WERI-Rb-1 (cell line): ENCODE measurements around the gene PLCH2.

ENCODE experiments used
- DNase-seq: peaks from one replicate; pipeline ENCODE4 v3.0.0-alpha.2; 2020
- H3K27ac ChIP-seq: fragments of 250-450 bp; sonication (Bioruptor Pico); 2 replicates; pipeline ENCODE4 v1.5.1; 2020; ENCODE audit warnings: mild to moderate bottlenecking, moderate library complexity
- H3K27me3 ChIP-seq: fragments of 250-450 bp; sonication (Bioruptor Pico); 2 replicates; pipeline ENCODE4 v1.5.1; 2021; ENCODE audit warnings: mild to moderate bottlenecking, low read depth, moderate library complexity; ENCODE audit not compliant: insufficient read depth, severe bottlenecking
- H3K36me3 ChIP-seq: fragments of 250-450 bp; sonication (Bioruptor Pico); 2 replicates; pipeline ENCODE4 v1.5.1; 2020; ENCODE audit warnings: mild to moderate bottlenecking, moderate library complexity
- H3K4me3 ChIP-seq: 2 replicates; pipeline ENCODE4 v1.5.1; 2011; ENCODE audit warnings: low read depth, mild to moderate bottlenecking, control low read depth, low read length
- H3K9me3 ChIP-seq: fragments of 250-450 bp; sonication (Bioruptor Pico); 2 replicates; pipeline ENCODE4 v1.5.1; 2021; ENCODE audit warnings: mild to moderate bottlenecking, moderate library complexity; ENCODE audit not compliant: severe bottlenecking
- TF ChIP-seq, protein P1 (sequence below): IDR thresholded peaks from 2 replicates; pipeline ENCODE4 v1.5.1; 2011; ENCODE audit warnings: low read depth, mild to moderate bottlenecking, control low read depth, inconsistent platforms, low read length

The PLCH2 gene

DNA sequence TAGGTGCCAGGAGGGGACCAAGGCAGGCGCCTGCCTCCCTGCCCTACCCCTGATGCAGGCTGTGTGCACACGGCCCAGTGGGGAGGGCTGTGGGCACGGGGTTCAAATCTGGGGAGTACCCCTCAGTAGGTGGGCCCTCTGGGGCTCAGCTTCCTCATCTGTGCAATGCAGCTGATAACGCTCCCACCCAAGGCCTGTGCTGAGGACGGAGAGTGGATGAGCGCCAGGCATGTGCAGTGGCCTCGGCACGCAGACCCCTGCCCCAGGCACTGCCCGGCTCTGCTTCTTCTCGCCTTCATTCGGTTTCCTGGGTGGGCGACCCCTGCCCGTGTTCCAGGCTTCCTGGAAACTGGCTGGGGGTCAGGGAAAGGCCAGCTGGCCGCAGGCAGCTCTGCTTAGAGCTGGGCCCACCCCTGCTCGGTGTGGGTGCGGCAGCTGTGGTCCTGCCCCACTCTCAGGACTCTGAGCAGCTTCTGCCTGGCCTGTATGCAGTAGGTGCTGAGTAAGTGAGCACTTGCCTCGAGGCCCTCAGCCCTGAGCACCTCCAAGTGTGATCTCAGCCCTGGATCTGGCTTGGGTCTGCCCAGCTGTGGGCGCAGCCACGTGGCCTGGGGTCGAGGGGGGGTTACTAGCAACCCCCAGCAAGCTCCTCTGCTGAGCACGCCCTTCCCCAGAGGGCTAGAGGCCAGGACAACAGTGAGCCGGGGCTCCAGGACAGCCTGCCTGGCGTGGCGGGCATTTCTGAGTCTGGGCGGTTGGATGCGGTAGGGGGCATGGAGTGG, 68.2 kb downstream of the PLCH2 start:
- Histone ChIP-seq H3K36me3 (no peaks in the 10 kb centered on the region), H3K27me3 (no peaks in the 10 kb centered on the region), H3K27ac (peak overlapping the region; percentile 97), H3K4me3 (no peak overlapping the region), H3K9me3 (no peaks in the 10 kb centered on the region)
- TF ChIP-seq, protein P1, sequence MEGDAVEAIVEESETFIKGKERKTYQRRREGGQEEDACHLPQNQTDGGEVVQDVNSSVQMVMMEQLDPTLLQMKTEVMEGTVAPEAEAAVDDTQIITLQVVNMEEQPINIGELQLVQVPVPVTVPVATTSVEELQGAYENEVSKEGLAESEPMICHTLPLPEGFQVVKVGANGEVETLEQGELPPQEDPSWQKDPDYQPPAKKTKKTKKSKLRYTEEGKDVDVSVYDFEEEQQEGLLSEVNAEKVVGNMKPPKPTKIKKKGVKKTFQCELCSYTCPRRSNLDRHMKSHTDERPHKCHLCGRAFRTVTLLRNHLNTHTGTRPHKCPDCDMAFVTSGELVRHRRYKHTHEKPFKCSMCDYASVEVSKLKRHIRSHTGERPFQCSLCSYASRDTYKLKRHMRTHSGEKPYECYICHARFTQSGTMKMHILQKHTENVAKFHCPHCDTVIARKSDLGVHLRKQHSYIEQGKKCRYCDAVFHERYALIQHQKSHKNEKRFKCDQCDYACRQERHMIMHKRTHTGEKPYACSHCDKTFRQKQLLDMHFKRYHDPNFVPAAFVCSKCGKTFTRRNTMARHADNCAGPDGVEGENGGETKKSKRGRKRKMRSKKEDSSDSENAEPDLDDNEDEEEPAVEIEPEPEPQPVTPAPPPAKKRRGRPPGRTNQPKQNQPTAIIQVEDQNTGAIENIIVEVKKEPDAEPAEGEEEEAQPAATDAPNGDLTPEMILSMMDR: no peak
- peak; percentile 77 for DNase-seq

DNA sequence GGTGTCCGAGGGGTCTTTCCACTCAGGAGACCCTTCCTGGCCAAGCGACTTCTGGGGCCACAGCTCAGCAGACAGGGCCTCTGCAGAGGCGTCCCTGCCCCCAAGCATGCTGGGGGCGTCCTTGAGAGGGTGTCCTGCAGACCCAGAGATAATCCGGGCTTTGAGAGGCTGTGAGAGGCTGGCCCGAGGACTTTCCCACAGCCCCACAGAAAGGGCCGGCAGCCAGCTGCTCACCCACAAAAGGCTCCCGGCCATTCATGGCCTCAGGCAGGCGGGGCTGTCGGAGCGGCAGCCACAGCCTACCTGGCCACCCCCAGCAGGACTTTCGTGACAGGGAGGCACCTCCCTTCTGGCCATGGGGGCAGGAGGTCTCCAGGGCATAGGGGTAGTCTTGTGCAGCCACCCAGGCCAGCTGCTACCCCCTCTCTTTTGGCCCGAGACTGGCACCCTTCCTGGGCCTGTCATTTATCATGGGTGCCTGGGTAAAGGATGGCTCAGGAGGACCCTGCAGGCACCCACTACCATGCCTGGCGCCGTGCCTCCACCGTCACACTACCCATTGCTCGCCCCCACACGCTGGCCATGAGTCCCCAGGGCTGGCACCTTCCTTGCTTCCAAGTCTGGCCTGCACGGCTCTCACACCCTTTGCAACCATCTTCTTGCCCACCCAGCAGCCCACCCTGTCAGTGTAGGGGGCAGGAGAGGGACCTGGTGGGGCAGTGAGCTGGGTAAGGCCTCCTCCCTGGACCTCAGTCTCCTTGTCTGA, 69.0 kb downstream of the PLCH2 start:
- peak; percentile 92 for DNase-seq
- peak overlapping the region; percentile 97 for H3K27ac ChIP-seq
- no peaks in the 10 kb centered on the region for H3K9me3 ChIP-seq

DNA sequence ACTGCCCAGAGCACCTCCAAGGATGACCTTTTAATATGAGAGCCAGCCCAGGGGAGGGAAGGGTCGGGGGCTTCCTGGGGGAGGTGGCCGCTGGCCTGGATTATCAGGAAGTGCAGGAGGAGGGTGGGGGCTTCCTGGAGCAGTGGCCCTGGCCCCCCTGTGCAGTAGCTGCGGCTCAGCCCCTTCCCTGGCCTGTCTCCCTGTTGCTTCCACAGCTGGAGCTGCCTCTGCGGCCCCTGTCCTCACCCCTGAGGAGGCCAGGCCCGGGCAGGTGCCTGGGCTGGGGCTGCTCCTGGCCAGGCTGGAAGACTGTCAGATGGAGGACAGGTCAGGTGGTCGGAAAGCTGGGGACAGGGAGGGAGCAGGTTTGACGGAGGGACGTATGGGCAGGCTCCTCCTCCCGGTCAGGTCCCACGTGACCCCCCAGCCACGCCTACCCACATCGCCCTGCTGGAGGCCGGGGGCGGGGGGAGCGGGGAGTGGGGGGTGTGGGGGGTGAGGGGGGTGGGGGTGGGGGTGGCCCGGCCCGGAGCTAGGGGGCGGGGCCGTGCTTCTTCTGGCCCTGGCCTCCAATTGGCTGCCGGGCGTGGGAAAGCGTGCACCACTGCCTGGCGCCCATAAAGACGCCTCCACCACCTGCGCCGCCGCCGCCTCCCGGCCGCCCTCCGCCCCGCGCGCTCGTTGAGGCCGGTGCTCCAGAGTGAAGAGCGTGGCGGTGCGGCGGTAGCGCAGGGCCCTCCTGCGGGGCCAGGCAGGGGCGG, 69.8 kb downstream of the PLCH2 start:
- TF ChIP-seq, protein P1: no peak
- Histone ChIP-seq H3K27me3 (no peaks in the 10 kb centered on the region), H3K36me3 (no peaks in the 10 kb centered on the region), H3K4me3 (peak overlapping the region; percentile 28), H3K27ac (peak overlapping the region; percentile 97), H3K9me3 (no peaks in the 10 kb centered on the region)
- peak; percentile 97 for DNase-seq

More for the DNA sequence above, 69.0 kb downstream of the PLCH2 start:
- Histone ChIP-seq H3K36me3 (no peaks in the 10 kb centered on the region), H3K27me3 (no peaks in the 10 kb centered on the region), H3K4me3 (peak overlapping the region; percentile 28)
- TF ChIP-seq, protein P1: no peak

DNA sequence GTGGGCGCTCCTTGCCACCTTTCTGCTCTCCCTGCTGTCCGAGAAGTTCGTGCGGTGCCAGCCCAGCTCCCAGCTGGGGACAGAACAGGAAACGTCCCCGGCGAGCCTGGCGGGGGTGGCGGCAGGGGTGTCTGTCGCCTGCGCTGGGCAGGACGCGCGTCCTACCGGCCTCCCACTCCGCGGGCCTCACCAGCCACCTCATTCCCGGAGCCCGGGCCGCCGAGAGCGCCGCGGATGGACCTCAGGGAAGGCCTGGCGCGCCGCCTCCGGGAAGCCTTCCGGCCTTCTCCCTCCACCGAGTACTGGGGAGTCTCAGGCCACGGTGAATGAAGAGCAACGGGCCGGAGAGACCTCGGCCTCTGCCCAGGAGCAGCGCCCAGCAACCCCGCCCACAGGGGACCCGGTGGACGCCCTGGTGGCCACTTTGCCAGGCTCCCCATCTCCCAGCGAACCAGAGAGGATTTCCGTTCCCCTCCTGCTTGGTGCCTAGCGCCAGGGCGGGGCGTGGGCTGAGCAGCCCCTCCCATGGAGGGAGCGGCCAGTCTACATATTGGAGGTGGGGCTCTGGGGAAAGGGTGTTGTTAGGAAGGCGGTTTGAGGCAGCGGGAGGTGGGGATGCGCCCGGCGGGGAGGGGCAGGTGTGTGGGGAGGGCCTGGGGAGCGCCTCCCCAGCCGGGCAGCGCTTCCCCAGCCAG, 70.6 kb downstream of the PLCH2 start:
- TF ChIP-seq, protein P1: no peak
- DNase-seq: peak; percentile 48
- peak overlapping the region; percentile 62 for H3K27ac ChIP-seq
- H3K9me3 ChIP-seq: no peaks in the 10 kb centered on the region
- no peak overlapping the region for H3K4me3 ChIP-seq
- no peaks in the 10 kb centered on the region for H3K36me3 ChIP-seq
- no peaks in the 10 kb centered on the region for H3K27me3 ChIP-seq
